ENCODE measurements around the gene RAB11FIP3. TPM values are rescaled to one million over a fixed set of nuclear protein-coding genes. Genes with fewer than 3 reads are reported as not detected.
A peak's percentile ranks its signal among the peaks of the same experiment; 100 is the strongest.

RAB11FIP3 gene
- total and polyA plus RNA-seq, 8 donors: 6.7 to 102 (median 18.1) TPM

GRCh38 chr16:391885-392335 lies 33.5 kb upstream of the RAB11FIP3 start:
- TF ChIP-seq POLR2A (IDR thresholded peaks at IDR 0.05): no peak
- peak in 5 of 7 experiments; percentile 33 to 71 (median 55) for TF ChIP-seq CTCF (IDR thresholded peaks at IDR 0.05)
- intact Hi-C loops (cut with DNase I; ENCODE audit: low total_unique reads): no loop called here

GRCh38 chr16:392450-393030 lies 32.9 kb upstream of the RAB11FIP3 start:
- Histone ChIP-seq H3K4me1 (peaks cover 16 to 32% (median 24%) of the 10 kb centered on the region in 4 donors), H3K27ac (no peak overlapping the region), H3K36me3 (no peaks in the 10 kb centered on the region), H3K27me3 (no peaks in the 10 kb centered on the region), H3K4me3 (no peak overlapping the region), H3K9me3 (no peaks in the 10 kb centered on the region)
- 79 to 92% (median 90%) methylated on average over 7 of the region's 7 CpGs for WGBS, 5 donors
- DNase-seq: no peak
- intact Hi-C loops (cut with DNase I; ENCODE audit: low total_unique reads): no loop called here
- TF ChIP-seq POLR2AphosphoS5 (IDR thresholded peaks at IDR 0.05): no peak

More at GRCh38 chr16:391885-392335, 33.5 kb upstream of the RAB11FIP3 start:
- Histone ChIP-seq H3K4me3 (no peak overlapping the region), H3K36me3 (no peaks in the 10 kb centered on the region), H3K27me3 (no peaks in the 10 kb centered on the region), H3K9me3 (no peaks in the 10 kb centered on the region), H3K4me1 (peaks cover 12 to 39% (median 27%) of the 10 kb centered on the region in 4 donors), H3K27ac (no peak overlapping the region)
- peak; percentile 60 to 70 for DNase-seq
- 64 to 72% (median 67%) methylated on average over 7 of the region's 7 CpGs for WGBS, 5 donors

- intact Hi-C loops (cut with DNase I; ENCODE audit: low total_unique reads): no loop called here
- peak overlapping the region; percentile 62 to 89 (median 76) for H3K4me3 ChIP-seq
Measured at GRCh38 chr16:396199-396598, 29.2 kb upstream of the RAB11FIP3 start.

GRCh38 chr16:396605-397004 lies 28.8 kb upstream of the RAB11FIP3 start:
- WGBS, 5 donors: 2 to 5% (median 4%) methylated on average over 22 of the region's 22 CpGs
- DNase-seq: peak in 1 of 2 donors; percentile 78
- H3K4me1 ChIP-seq: peaks cover 24 to 46% (median 37%) of the 10 kb centered on the region in 4 donors
- H3K9me3 ChIP-seq: no peaks in the 10 kb centered on the region
- peaks cover 0 to 15% (median 8%) of the 10 kb centered on the region in 4 donors for H3K36me3 ChIP-seq
- intact Hi-C loops (cut with DNase I; ENCODE audit: low total_unique reads): no loop called here
- peak overlapping the region; percentile 62 to 89 (median 76) for H3K4me3 ChIP-seq
- no peak for TF ChIP-seq CTCF (IDR thresholded peaks at IDR 0.05)
- peak in 1 of 3 donors; percentile 4 for TF ChIP-seq POLR2AphosphoS5 (IDR thresholded peaks at IDR 0.05)
- no peak for TF ChIP-seq POLR2A (IDR thresholded peaks at IDR 0.05)
- TF ChIP-seq EP300 (IDR thresholded peaks at IDR 0.05): no peak
- H3K27me3 ChIP-seq: no peaks in the 10 kb centered on the region
- peak overlapping the region; percentile 60 to 90 (median 75) for H3K27ac ChIP-seq

More at GRCh38 chr16:396199-396598, 29.2 kb upstream of the RAB11FIP3 start:
- H3K4me1 ChIP-seq: peaks cover 24 to 46% (median 37%) of the 10 kb centered on the region in 4 donors
- H3K27me3 ChIP-seq: no peaks in the 10 kb centered on the region
- peaks cover 0 to 15% (median 8%) of the 10 kb centered on the region in 4 donors for H3K36me3 ChIP-seq
- H3K27ac ChIP-seq: peak overlapping the region; percentile 60 to 90 (median 75)
- DNase-seq: no peak
- no peaks in the 10 kb centered on the region for H3K9me3 ChIP-seq
- 17 to 37% (median 20%) methylated on average over 3 of the region's 3 CpGs for WGBS, 5 donors
- TF ChIP-seq POLR2A (IDR thresholded peaks at IDR 0.05) (no peak), EP300 (IDR thresholded peaks at IDR 0.05) (no peak), POLR2AphosphoS5 (IDR thresholded peaks at IDR 0.05) (no peak), CTCF (IDR thresholded peaks at IDR 0.05) (no peak)

Measured in stomach (tissue), 9 donors.